BE2C (cell line): ENCODE data around the gene SCAMP2.

Experiments
- DNase-seq: peaks from one replicate; pipeline ENCODE4 v3.0.0-alpha.2; 2020
- H3K27me3 ChIP-seq: fragments of 250-450 bp; sonication (Bioruptor Pico); 2 replicates; pipeline ENCODE4 v1.5.1; 2020; ENCODE audit warnings: mild to moderate bottlenecking
- H3K36me3 ChIP-seq: fragments of 250-450 bp; sonication (Bioruptor Pico); 2 replicates; pipeline ENCODE4 v1.5.1; 2020; ENCODE audit warnings: mild to moderate bottlenecking
- H3K4me1 ChIP-seq: fragments of 250-450 bp; sonication (Bioruptor Pico); 2 replicates; pipeline ENCODE4 v1.5.1; 2020
- H3K4me3 ChIP-seq: 2 replicates; pipeline ENCODE4 v1.5.1; 2011; ENCODE audit warnings: low read depth, low read length
- H3K9me3 ChIP-seq: fragments of 250-450 bp; sonication (Bioruptor Pico); 2 replicates; pipeline ENCODE4 v1.5.1; 2020
- TF ChIP-seq, protein P1 (sequence below): IDR thresholded peaks from 2 replicates; pipeline ENCODE4 v1.5.1; 2012; ENCODE audit warnings: mild to moderate bottlenecking, low read depth, low read length

The SCAMP2 gene

DNA sequence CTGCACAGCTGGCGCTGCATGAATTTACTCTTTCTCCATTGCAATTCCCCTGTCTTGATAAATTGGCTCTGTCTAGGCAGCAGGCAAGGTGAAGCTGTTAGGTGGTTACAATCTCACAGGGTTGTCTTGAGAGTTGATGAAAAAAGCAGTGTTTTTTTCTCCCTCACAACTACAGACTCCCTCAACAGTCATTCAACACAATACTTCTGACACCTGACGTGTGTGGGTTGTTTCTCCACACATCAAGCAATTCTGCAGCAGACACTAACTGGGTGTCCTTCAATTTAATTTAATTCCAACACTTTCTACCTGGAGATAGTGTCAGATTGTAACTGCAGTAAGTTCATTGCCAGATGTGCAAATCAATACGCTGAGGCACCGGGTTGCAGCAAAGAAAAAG is 5.1 kb upstream of the SCAMP2 start:
- no peaks in the 10 kb centered on the region for H3K9me3 ChIP-seq
- no peak overlapping the region for H3K4me3 ChIP-seq
- DNase-seq, result no peak
- TF ChIP-seq, protein P1, sequence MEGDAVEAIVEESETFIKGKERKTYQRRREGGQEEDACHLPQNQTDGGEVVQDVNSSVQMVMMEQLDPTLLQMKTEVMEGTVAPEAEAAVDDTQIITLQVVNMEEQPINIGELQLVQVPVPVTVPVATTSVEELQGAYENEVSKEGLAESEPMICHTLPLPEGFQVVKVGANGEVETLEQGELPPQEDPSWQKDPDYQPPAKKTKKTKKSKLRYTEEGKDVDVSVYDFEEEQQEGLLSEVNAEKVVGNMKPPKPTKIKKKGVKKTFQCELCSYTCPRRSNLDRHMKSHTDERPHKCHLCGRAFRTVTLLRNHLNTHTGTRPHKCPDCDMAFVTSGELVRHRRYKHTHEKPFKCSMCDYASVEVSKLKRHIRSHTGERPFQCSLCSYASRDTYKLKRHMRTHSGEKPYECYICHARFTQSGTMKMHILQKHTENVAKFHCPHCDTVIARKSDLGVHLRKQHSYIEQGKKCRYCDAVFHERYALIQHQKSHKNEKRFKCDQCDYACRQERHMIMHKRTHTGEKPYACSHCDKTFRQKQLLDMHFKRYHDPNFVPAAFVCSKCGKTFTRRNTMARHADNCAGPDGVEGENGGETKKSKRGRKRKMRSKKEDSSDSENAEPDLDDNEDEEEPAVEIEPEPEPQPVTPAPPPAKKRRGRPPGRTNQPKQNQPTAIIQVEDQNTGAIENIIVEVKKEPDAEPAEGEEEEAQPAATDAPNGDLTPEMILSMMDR, result no peak
- H3K27me3 ChIP-seq, result no peaks in the 10 kb centered on the region
- H3K4me1 ChIP-seq, result no peaks in the 10 kb centered on the region
- no peaks in the 10 kb centered on the region for H3K36me3 ChIP-seq

DNA sequence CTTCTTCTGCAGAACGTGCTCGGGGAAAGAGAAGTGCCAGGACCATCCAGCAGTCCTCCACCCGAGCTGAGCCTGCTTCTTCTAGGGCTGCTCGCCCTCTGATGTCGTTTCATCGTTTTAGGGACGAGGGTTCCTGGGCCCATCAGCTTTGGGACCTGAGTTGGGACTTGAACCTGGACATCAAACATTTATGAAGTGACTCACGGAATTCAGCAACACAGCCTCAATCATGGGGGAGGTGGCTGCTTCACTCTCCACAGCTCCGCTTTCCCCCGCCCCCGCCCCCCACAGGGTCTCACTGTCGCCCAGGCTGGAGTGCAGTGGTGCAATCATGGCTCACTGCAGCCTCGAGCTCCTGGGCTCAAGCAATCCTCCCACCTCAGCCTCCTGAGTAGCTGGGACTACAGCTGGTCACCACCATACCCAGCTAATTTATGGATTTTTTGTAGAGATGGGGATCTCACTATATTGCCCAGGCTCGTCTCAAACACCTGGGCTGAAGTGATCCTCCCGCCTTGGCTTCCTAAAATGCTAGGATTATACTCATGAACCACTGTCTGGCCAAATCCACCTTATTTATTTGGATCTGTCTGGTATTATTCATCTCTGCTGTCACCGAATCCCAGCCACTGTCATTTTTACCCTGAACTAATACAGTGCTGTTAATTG is 725 bp upstream of the SCAMP2 start:
- Histone ChIP-seq H3K9me3 (no peaks in the 10 kb centered on the region), H3K27me3 (no peaks in the 10 kb centered on the region), H3K4me3 (peak overlapping the region; percentile 87), H3K4me1 (no peaks in the 10 kb centered on the region; the same call in 1 of the 2 replicates), H3K36me3 (peaks cover 4% of the 10 kb centered on the region; the same call in 1 of the 2 replicates)
- TF ChIP-seq, protein P1, result no peak
- DNase-seq, result peak; percentile 32

DNA sequence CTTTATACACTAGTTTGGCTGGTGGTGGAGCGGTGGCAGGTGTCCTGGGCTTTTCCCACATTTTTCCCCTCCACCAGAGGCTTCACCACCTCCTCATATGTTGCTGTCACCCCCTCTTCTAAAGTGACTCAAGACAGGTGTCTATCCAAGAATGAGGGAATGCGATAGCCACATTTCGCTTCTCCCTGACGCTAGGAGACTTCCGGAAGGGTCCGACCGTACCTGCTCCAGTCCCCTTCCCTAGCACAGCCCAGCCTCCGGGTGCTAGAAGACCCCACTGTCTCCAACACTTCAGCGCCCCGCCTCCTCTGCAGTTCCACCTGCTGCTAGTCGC is 496 bp downstream of the SCAMP2 start:
- DNase-seq, result no peak
- TF ChIP-seq, protein P1, result no peak
- peak overlapping the region; percentile 87 for H3K4me3 ChIP-seq
- H3K4me1 ChIP-seq, result no peaks in the 10 kb centered on the region; the same call in 1 of the 2 replicates
- no peaks in the 10 kb centered on the region for H3K27me3 ChIP-seq
- H3K36me3 ChIP-seq, result peaks cover 13% of the 10 kb centered on the region
- no peaks in the 10 kb centered on the region for H3K9me3 ChIP-seq

DNA sequence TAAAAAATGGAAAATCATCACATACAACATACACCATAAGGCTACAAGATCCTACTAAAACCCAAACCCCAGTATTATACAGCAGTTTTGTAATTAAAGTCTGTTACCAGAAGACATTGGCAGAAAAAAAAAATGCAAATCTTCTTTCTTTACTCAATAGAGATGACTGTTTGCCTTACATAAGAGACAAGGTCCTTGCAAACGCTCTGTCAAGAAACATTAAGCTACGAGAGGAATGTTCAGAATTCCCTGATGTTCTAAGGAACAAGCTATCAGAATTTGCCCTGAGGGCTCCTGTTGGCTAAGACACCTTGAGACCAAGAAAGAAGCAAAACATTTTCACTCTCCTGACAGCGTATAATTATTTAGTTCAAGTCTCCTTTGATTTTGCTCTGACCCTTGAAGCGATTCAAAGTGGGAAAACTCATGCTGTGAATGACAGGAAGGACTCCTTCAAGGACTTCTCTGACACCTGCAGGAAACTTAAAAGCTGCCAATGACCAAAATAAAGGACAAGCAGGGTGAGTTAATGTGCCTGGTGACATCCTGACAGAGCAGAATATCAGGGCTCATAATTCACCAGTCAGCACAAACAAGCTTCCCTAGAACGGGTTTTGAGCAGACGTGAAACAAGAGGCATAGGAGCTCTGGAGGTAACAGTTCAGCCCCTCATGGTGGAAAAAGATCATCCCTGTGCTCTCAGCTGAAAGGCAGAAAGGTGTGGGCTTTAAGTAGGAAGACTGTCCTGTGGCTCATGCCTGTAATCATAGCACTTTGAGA is 2.5 kb downstream of the SCAMP2 start:
- TF ChIP-seq, protein P1, result no peak
- no peaks in the 10 kb centered on the region; the same call in 1 of the 2 replicates for H3K4me1 ChIP-seq
- no peaks in the 10 kb centered on the region for H3K27me3 ChIP-seq
- no peaks in the 10 kb centered on the region for H3K9me3 ChIP-seq
- DNase-seq, result no peak
- no peak overlapping the region for H3K4me3 ChIP-seq
- H3K36me3 ChIP-seq, result peaks cover 15% of the 10 kb centered on the region

DNA sequence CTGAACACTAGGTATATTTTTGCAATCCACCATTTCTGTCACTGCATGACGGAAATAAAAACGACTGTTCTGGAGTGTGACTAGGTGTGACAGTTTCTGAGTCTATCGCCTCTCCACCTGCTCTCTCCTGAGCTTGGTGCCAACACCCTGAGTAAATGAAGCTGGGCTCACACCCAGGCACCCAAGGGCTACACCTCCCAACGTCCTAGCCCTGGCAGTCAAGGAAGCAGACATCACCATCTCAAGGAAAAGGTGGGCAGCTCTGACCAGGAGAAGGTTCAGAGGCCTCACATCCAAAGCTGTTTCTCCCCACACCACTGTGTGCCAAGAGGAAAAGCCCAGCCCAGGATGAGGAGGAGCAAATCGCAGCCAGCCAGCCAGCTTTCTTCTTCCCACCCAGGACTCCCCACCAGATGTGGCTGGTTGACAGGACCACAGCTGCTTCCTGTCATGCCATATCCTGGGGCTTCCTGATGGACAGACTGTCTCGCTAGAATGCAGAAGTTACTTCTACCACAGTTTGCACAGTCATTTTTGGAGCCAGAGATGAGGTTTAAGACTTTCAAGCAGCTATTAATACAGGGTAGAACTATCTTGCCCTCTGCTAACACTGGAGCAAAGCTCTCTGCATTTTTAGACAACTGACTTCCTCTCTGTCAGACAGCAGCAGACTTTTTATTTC is 3.3 kb downstream of the SCAMP2 start:
- Histone ChIP-seq H3K4me1 (no peaks in the 10 kb centered on the region; the same call in 1 of the 2 replicates), H3K9me3 (no peaks in the 10 kb centered on the region), H3K36me3 (peaks cover 15% of the 10 kb centered on the region), H3K4me3 (no peak overlapping the region), H3K27me3 (no peaks in the 10 kb centered on the region)
- TF ChIP-seq, protein P1, result no peak
- DNase-seq, result no peak
